ENCODE results near the gene GPR155. TPM values are rescaled to one million over a fixed set of nuclear protein-coding genes. Genes with fewer than 3 reads are reported as not detected.

Gene GPR155
- total RNA-seq (1 to 10 TPM; 3.9 to 9.4 TPM), polyA plus RNA-seq (1 to 10 TPM; 3.1 to 5.0 TPM)

DNA sequence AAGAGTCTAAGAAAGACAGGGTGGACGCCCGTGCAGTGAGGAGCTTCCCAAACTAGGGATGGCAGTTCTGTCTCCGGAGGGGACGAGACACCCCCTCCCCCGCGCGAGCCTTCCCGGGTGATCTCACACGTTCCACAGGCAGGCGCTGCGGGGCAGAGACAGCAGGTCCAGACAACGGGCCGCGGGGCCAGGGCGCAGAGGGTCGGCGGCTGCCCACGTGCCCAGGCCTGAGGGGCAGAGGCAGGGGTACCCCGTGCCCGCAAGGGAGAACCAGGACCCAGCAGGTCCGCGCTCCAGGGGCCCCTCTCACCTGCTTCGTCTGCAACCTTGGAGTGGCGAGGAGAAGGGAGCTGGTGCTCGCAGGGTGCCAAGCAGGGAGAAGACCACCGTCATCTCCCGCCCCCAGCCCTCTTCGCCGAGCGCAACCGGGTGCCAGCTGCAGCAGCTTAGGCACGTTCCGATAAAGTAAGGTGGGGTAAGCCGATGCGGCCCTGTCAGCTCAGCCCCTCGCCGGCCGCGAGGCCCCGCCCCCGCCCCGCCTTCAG is at the start of gene GPR155:
Gene GPR155 (minus strand): TSS at position 467 of the 545 bp plus-strand sequence. CDS start 5,073 bp downstream, outside the sequence.
- Histone ChIP-seq H3K27ac (ENCODE audit: low read depth in 1 of 2, low read length in 2 of 2) (peak within 1 kb of the TSS; percentile 83 to 85), H3K36me3 (ENCODE audit: control insufficient read depth in 4 of 4, insufficient read depth in 3 of 4, low read depth in 1 of 4, low read length in 3 of 4) (peaks cover 0 to 1% (median 0%) of the 10 kb centered on the region in 4 donors), H3K9me3 (ENCODE audit: control insufficient read depth in 4 of 4, low read length in 3 of 4) (no peaks in the 10 kb centered on the region), H3K9ac (ENCODE audit: low read depth in 1 of 2, low read length in 2 of 2) (peak within 1 kb of the TSS; percentile 79), H3K4me3 (ENCODE audit: low read depth in 1 of 3, low read length in 3 of 3) (peak within 1 kb of the TSS; percentile 67 to 88 (median 85)), H3K27me3 (ENCODE audit: control insufficient read depth in 4 of 4, insufficient read depth in 4 of 4, low read length in 3 of 4) (no peaks in the 10 kb centered on the region), H3K4me1 (ENCODE audit: control insufficient read depth in 4 of 4, insufficient read depth in 4 of 4, low read length in 3 of 4) (peaks cover 2 to 12% (median 6%) of the 10 kb centered on the region in 4 donors)
- no peak for DNase-seq (ENCODE audit: low spot score)
- TF ChIP-seq JUND (IDR thresholded peaks at IDR 0.05) = no peak
- TF ChIP-seq RAD21 (IDR thresholded peaks at IDR 0.05) = peak in 1 of 2 donors; percentile 20
- under 1% methylated on average over 42 of the region's 42 CpGs for WGBS

GRCh38 chr2:174535757-174536703 is 49.2 kb upstream of the GPR155 start:
- TF ChIP-seq YY1 (IDR thresholded peaks at IDR 0.05) (no peak), REST (IDR thresholded peaks at IDR 0.05) (no peak), FOXA1 (IDR thresholded peaks at IDR 0.05) (no peak), TAF1 (conservative IDR thresholded peaks at IDR 0.05) (no peak), RAD21 (IDR thresholded peaks at IDR 0.05) (no peak), JUND (IDR thresholded peaks at IDR 0.05) (no peak), ATF3 (IDR thresholded peaks at IDR 0.05) (no peak), NR2F2 (IDR thresholded peaks at IDR 0.05) (no peak), MAX (IDR thresholded peaks at IDR 0.05) (no peak), HNF4A (conservative IDR thresholded peaks at IDR 0.05) (no peak), EGR1 (IDR thresholded peaks at IDR 0.05; ENCODE audit: low read depth in 2 of 2) (no peak), SP1 (IDR thresholded peaks at IDR 0.05) (no peak), CTCF (IDR thresholded peaks at IDR 0.05; ENCODE audit: low read depth, low read length, missing input control) (no peak)
- TF ChIP-seq, protein P1, sequence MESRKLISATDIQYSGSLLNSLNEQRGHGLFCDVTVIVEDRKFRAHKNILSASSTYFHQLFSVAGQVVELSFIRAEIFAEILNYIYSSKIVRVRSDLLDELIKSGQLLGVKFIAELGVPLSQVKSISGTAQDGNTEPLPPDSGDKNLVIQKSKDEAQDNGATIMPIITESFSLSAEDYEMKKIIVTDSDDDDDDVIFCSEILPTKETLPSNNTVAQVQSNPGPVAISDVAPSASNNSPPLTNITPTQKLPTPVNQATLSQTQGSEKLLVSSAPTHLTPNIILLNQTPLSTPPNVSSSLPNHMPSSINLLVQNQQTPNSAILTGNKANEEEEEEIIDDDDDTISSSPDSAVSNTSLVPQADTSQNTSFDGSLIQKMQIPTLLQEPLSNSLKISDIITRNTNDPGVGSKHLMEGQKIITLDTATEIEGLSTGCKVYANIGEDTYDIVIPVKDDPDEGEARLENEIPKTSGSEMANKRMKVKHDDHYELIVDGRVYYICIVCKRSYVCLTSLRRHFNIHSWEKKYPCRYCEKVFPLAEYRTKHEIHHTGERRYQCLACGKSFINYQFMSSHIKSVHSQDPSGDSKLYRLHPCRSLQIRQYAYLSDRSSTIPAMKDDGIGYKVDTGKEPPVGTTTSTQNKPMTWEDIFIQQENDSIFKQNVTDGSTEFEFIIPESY (IDR thresholded peaks at IDR 0.05) = no peak
- Histone ChIP-seq H3K4me1 (ENCODE audit: control insufficient read depth in 4 of 4, insufficient read depth in 4 of 4, low read length in 3 of 4) (no peaks in the 10 kb centered on the region), H3K27me3 (ENCODE audit: control insufficient read depth in 4 of 4, insufficient read depth in 4 of 4, low read length in 3 of 4) (no peaks in the 10 kb centered on the region), H3K27ac (ENCODE audit: low read depth in 1 of 2, low read length in 2 of 2) (no peak overlapping the region), H3K36me3 (ENCODE audit: control insufficient read depth in 4 of 4, insufficient read depth in 3 of 4, low read depth in 1 of 4, low read length in 3 of 4) (no peaks in the 10 kb centered on the region), H3K4me3 (ENCODE audit: low read depth in 1 of 3, low read length in 3 of 3) (no peak overlapping the region), H3K9me3 (ENCODE audit: control insufficient read depth in 4 of 4, low read length in 3 of 4) (no peaks in the 10 kb centered on the region), H3K9ac (ENCODE audit: low read depth in 1 of 2, low read length in 2 of 2) (no peak overlapping the region)
- WGBS = 92% methylated on average over 11 of the region's 11 CpGs
- no peak for DNase-seq (ENCODE audit: low spot score)
